Occipital lobe (tissue), 2 donors: ENCODE data around the gene HABP4. TPM values are rescaled to one million over a fixed set of nuclear protein-coding genes. Genes with fewer than 3 reads are reported as not detected.

Experiments
- DNase-seq: peaks from one replicate; lab custom pipeline; 2025; lab: John Stamatoyannopoulos, UW
- total RNA-seq: library from RNA; depleted of rRNA; stranded (reverse); fragments of >200 nt; gene quantifications from one replicate; pipeline ENCODE4 v1.2.3, GENCODE V29; 2014

Gene HABP4
- total RNA-seq, 1 donor from 2014 or later: 10.5 TPM

DNA sequence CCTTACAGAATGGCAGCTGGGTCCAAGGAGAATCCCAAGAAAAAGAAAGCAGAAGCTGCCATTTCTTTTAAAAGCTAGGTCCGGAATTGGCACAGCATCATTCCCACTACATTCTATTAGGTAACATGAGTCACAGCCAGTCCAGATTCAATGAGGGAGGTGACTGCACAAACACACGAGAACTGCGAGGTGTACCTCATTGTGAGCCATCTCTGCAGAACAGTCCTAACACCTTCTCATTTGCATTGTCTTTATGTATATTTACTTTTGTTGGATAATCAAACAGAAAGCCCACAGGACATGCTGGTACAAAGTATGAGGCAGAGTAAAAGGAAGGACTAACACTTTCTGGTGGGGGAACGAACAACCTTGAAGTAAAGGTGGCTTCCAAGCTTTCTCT lies 14.6 kb upstream of the HABP4 start:
- DNase-seq: no peak

GRCh38 chr9:96436063-96436455 lies 13.9 kb upstream of the HABP4 start:
- DNase-seq: no peak

DNA sequence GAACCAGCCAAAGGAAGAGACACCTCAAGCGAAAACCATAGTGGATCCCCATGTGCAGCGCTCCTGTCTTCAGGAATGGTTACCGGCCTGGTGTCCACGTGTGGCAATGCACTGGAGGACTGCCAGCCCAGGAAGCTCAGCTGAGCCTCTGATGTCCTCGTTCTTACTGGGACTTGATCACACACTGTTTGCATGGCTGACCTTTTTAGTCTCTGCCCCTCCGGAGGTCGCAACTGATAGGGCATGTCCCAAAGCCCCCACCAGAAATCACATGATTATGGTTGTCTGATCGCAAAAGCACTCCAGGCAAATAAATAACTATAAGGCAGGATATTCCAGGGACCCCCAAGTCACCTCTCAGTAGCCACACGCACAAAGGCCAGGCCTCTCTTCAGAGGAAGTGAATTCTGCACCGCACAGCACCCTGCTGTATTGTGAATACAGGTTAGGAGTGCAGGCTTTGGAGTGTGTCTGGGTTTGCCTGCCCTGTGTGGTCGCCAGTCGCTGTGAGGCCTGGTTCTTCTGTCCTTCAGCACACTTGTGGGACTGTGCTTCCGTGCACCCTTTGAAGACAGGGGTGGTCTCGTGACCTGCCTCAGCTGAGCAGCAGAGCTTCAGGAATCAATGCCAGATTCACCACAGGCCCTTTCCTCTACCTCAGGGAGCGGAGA lies 13.4 kb upstream of the HABP4 start:
- DNase-seq: no peak

DNA sequence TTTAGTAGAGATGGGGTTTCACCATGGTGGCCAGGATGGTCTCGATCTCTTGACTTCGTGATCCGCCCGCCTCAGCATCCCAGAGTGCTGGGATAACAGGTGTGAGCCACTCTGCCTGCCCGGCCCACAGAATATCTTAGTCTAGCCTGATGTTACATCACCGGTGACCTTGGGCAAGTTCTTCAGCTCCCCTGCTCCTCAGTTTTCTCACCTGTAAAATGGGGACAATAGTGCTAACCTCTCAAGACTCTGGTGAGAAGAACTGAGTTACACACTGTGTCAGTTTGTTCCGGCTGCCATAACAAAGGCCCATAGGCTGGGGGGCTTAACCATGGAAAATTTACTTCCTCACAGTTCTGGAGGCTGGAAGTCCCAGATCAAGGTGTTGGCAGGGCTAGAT lies 12.5 kb upstream of the HABP4 start:
- no peak for DNase-seq

DNA sequence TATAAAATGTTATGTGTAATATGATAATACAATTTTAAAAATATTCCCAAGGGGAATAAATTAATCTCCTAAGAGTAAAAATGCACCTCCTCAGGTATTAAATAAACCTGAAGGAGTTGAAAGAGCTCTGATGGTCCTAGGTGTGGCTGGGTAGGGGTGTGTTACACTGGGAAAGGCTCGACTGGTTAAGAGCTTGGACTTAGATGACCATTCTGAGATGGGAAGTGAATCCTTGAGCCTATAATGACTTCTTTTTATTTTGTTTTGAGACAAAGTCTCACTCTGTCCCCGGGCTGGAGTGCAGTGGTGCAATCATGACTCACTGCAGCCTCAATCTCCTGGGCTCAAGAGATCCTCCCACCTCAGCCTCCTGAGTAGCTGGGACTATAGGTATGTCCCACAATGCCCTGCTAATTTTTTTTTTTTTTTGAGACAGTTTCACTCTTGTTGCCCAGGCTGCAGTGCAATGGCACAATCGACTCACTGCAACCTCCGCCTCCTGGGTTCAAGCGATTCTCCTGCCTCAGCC lies 9.2 kb upstream of the HABP4 start:
- no peak for DNase-seq

DNA sequence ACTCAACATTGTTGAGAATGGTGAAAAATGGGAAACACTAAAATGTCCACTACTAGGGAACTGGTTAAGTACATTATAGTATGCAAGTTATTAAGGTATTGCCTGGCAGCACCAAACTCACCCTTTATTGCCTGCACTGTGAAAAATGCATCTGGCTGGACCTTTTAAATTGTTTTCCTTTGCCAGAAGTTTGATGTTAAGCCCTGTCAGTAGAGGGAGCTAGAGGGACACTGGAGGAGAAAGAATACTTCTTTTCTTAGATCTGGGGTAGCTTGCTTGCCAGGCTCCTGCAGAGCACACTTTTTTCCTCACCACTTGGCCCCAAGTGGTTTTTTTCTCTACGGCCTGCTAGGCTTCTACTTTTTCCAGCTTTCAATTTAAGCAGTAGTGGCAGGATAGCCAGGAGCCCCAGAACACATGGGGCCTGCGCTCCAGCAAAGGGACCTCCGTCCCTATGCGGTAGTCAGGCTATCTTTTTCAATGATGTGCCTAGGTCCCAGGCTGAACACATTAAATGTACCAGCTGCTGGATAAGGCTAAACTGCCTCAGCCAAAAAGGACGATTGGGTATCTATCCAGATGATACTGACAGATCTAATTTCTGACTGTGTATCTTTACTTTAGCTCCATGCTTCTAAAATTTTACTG lies 8.0 kb upstream of the HABP4 start:
- no peak for DNase-seq

DNA sequence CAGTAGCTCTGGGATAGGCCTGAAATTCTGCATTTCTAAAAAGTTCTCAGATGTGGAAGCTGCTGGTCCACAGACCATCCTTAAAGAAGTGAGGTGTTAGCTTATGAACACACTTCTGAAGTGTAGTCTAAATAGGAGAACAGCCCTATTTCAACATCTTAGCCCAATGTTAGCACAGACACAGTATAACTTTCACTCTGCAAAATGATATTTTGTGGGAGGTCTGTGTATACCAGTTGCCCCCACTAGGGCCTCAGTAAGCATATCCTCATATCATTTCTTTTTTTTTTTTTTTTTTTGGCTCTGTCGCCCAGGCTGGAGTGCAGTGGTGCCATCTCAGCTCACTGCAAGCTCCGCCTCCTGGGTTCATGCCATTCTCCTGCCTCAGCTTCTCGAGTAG lies 7.5 kb upstream of the HABP4 start:
- no peak for DNase-seq

DNA sequence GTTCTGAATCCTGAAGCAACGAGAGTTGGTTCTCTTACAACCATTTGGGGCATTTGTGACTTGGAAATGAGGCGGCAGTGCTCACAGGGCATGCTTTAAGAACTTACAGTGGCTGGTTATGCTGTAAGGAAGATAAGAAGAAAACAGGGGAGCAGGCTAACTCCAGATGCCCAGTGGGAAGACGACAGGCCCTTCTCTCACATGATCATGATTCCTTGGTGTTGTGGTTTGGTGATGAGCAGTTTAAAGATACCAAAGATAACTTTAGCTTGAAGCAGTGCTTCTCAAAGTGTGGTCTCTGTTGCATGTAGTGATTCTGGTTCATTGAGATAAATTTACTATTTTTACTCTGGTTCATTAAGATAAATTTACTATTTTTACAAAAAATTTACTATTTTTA lies 2.6 kb upstream of the HABP4 start:
- DNase-seq: no peak

- no peak for DNase-seq
Observed at GRCh38 chr9:96448546-96449170, 1.3 kb upstream of the HABP4 start.

GRCh38 chr9:96449523-96449844 lies 485 bp upstream of the HABP4 start:
- DNase-seq: no peak

GRCh38 chr9:96450613-96451528 lies 902 bp downstream of the HABP4 start:
- no peak for DNase-seq

DNA sequence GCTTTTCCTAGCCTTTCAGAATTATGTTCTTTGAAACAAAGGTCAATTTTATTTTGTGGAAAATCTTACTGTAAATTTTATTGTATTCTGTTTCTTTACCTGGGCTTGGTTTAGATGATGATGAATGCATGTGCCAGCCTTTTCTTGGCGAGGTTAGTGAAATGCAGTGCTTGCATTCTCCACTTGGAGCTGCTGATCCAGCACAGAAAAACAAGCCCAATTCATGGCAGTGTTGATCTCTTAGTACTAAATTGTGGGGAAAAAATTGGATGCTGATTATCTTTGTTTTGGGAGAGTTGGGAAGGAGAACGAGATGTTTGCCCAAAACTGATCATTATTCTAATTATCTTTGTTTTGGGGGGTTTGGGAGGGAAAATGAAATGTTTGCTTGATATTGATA lies 3.7 kb downstream of the HABP4 start:
- no peak for DNase-seq

- DNase-seq: no peak
Observed at GRCh38 chr9:96457266-96457665, 7.3 kb downstream of the HABP4 start.

GRCh38 chr9:96458226-96458625 lies 8.3 kb downstream of the HABP4 start:
- no peak for DNase-seq

DNA sequence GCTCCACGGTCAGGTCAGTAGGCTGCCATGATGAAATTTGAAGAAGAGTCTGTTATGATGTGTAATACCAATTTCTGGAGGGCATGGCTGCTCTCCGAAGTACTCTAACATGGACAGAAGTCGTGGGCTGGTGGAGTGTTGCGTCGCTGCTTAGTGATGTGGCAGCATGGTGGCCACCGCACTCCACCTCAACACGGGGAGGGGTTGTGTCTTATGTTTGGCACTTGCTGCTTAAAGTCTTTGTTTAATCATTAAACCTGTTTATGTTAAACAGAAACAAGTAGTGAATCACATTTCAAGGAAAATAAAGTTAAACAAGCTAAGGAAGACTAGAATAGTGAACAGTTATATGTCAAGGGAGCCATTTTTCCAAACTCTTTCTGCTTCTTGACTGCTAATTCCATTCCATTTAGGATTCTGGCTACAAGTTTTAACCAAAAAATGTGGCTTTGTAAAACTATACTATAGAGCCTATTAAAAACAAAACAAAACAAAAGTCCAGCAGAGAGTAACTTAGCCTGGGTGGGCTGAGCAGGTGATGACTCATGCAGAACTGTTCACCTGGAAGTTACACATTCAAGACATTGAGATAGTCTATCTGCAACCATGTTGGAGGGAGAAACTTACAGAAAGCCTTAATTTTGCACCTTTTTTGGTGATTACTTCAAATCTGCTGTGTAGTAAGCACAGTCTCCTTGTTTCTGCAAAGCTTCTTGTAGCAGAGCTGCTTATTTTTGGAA lies 9.5 kb downstream of the HABP4 start:
- DNase-seq: no peak

- no peak for DNase-seq
Observed at GRCh38 chr9:96460470-96460869, 10.5 kb downstream of the HABP4 start.

- no peak for DNase-seq
Observed at GRCh38 chr9:96460882-96461281, 10.9 kb downstream of the HABP4 start.

DNA sequence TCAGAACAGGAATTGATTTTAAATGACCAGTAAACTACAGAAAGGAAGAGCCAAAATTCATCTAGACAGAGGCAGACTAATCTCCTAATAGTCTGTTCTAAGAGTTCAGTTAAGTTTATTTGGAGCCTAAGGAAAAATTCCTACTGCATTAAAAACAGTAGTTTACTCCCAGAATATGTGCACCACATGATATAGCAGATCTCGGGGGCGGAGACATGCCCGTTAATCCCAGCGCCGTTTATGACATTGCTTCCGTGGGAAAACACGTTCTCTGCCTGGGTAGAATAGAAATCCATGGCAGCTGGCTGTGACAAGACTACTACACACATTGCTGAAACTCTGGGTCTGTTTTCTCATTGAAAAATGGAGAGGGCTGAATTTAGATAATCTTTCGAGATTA lies 11.4 kb downstream of the HABP4 start:
- DNase-seq: no peak

- no peak for DNase-seq
Observed at GRCh38 chr9:96462541-96462940, 12.6 kb downstream of the HABP4 start.

GRCh38 chr9:96464426-96464825 lies 14.5 kb downstream of the HABP4 start:
- DNase-seq: no peak

DNA sequence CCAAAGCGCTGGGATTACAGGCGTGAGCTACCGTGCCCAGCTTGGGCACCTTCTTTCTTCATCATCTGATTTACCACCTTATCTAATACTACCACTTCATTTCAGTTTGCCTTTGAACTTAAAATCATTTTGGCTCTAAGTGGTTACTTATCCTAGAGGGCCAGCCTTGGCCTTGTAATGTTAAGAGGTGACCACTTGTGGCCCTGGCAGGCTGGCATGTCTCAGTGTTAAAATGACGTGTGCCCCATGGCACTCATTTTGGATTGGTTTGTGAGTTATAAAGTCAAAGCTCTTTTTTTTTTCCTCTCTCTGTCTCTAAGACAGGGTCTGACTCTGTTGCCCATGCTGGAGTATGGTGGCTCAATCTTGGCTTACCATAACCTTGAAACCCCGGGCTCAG lies 17.8 kb downstream of the HABP4 start:
- no peak for DNase-seq
